Right lobe of liver (tissue), 4 donors: ENCODE data around the gene WNK3.

ENCODE experiments used
- POLR2A ChIP-seq: fragments of 450-650 bp; IDR thresholded peaks from one replicate; pipeline ENCODE4 v1.6.1; 2017; ENCODE audit warnings: antibody characterized with exemption, mild to moderate bottlenecking
- TF ChIP-seq, protein P1 (sequence below), 4 donors: fragments of 200-600 bp in 3 of 4; fragments of 450-650 bp in 1 of 4; IDR thresholded peaks; one replicate each; pipeline versions ENCODE4 v1.5.1 to v1.8.0; 2016 to 2022; ENCODE audit warnings: antibody characterized with exemption in 4 of 4, mild to moderate bottlenecking in 2 of 4
- donor health status: DM: no; HTN: no; CAD: no.
- donor health status: DM: no; HTN: no; CAD: no.
- donor health status: DM: no; HTN: yes; CAD: no.

DNA sequence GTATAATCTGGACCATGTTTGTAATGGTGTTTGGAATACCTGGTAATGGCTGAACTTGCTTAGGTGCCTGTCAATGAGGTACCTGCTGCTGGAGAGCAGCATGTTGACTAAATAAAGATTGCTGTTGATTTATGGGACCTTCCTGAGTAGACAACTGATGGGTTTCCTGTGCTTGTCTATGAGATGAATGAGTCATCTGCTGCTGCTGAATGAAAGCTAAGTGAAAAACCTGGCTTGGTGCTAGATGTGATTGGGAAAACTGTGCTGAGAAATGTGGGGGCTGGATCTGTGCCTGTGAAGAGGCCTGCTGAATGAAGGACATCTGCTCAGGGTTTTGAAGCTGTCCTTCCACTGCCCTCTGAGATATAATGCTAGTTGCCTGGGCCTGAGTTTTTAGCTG is 69.6 kb downstream of the WNK3 start:
- TF ChIP-seq, protein P1, sequence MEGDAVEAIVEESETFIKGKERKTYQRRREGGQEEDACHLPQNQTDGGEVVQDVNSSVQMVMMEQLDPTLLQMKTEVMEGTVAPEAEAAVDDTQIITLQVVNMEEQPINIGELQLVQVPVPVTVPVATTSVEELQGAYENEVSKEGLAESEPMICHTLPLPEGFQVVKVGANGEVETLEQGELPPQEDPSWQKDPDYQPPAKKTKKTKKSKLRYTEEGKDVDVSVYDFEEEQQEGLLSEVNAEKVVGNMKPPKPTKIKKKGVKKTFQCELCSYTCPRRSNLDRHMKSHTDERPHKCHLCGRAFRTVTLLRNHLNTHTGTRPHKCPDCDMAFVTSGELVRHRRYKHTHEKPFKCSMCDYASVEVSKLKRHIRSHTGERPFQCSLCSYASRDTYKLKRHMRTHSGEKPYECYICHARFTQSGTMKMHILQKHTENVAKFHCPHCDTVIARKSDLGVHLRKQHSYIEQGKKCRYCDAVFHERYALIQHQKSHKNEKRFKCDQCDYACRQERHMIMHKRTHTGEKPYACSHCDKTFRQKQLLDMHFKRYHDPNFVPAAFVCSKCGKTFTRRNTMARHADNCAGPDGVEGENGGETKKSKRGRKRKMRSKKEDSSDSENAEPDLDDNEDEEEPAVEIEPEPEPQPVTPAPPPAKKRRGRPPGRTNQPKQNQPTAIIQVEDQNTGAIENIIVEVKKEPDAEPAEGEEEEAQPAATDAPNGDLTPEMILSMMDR (IDR thresholded peaks at IDR 0.05), result no peak
- TF ChIP-seq POLR2A, result no peak
